ENCODE data around the gene BOD1L1.

The BOD1L1 gene

DNA sequence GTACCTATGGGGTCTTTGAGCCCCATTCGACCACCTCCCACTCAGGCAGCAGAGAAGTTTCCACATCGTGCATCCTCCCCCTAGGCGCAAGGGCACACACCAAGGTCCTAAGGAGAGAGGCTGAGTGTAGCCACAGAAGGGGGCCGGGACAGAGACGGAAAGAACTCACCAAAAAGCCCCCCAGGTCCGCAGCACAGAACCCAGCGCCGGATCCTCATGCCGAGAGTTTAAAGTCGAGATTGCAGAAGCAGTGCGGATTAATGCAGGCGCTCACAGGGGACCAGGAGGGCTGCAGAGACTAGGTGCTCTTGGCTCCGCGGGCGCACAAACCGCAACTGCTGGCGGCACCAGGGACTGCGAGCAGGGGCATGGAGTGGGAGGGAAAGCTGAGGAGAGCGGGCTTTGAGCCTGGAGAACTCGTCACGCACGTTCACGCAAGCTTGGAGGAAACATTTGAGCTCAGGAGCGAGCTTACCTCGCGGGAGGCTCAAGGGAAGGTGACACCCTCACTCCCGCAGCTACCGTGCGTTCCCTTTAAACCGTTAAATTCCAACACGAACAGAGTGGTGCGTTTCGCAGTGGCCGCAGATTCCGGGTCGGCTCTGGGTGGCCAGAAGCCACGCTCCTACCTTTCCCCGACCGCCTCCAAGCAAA lies 91.7 kb downstream of the BOD1L1 start:
- Histone ChIP-seq H3K36me3 (replicated peaks) (no peaks in the 10 kb centered on the region), H3K4me3 (ENCODE audit: low read depth, low read length) (no peak overlapping the region), H3K27me3 (replicated peaks) (peaks cover 97% of the 10 kb centered on the region), H3K27ac (no peak overlapping the region)
- TF ChIP-seq, protein P1, sequence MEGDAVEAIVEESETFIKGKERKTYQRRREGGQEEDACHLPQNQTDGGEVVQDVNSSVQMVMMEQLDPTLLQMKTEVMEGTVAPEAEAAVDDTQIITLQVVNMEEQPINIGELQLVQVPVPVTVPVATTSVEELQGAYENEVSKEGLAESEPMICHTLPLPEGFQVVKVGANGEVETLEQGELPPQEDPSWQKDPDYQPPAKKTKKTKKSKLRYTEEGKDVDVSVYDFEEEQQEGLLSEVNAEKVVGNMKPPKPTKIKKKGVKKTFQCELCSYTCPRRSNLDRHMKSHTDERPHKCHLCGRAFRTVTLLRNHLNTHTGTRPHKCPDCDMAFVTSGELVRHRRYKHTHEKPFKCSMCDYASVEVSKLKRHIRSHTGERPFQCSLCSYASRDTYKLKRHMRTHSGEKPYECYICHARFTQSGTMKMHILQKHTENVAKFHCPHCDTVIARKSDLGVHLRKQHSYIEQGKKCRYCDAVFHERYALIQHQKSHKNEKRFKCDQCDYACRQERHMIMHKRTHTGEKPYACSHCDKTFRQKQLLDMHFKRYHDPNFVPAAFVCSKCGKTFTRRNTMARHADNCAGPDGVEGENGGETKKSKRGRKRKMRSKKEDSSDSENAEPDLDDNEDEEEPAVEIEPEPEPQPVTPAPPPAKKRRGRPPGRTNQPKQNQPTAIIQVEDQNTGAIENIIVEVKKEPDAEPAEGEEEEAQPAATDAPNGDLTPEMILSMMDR (IDR thresholded peaks at IDR 0.05; ENCODE audit: low read depth, low read length, missing control alignments): no peak
- in situ Hi-C loops (cut with HindIII; ENCODE audit: low pct_ligation_motif_present, low sequenced_read_pairs): no loop called here
- no peak for DNase-seq

DNA sequence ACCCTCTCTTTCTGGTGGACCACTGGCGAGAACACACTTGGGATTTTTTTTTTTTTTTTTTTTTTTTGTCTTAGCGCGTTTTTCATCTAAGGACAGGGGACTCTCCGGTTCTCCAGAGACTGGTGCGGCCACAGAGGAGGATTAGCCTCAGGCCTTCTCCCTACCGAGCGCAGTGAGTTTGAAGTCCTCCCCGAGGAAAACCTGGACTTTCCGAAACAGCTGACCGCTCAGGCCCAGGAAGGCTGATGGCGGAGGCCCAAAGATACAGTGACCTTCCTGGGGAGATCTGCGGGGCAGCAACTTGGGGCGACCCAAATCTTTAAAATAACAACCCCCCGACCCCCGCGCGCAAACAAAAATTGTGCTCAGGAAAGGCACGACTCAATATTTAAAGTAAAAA lies 92.4 kb downstream of the BOD1L1 start:
- in situ Hi-C loops (cut with HindIII; ENCODE audit: low pct_ligation_motif_present, low sequenced_read_pairs): no loop called here
- TF ChIP-seq, protein P1 (IDR thresholded peaks at IDR 0.05; ENCODE audit: low read depth, low read length, missing control alignments): no peak
- no peak overlapping the region for H3K27ac ChIP-seq
- H3K4me3 ChIP-seq (ENCODE audit: low read depth, low read length): no peak overlapping the region
- DNase-seq: no peak
- H3K36me3 ChIP-seq (replicated peaks): no peaks in the 10 kb centered on the region
- H3K27me3 ChIP-seq (replicated peaks): peaks cover 97% of the 10 kb centered on the region

DNA sequence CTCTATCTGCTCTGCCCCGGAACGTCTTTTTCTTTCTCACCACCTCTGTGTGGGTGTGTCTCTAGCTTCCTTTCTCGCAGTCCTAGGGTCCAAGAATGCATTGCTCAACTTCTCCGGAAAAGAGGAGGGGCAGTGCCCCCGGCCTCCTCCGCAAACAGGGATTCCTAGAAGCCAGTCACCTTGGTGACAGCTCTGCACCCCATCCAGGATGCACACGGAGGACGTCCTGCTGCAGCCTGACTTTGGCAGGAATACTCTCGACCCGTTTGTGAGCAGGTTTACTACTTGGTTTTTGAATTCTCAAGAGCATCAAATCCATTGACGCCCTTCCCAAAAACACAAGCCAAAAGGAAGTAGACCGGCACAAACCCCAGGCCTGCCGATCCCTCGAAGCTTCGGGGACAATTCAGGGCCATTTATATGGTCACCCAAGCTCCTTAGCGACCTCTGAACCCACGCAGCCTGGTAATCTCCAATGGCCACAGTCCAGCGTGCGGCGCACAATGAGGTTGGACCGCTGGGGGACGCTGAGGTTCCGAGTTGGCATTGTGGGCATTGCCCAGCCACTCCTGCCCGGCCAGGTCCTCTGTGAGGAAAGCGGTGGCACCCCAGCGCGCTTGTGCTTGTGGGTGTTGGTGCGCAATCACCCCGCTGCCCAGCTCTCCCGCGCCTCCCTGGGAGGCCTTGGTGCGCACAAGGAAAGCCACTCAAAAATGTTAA lies 93.0 kb downstream of the BOD1L1 start:
- TF ChIP-seq, protein P1 (IDR thresholded peaks at IDR 0.05; ENCODE audit: low read depth, low read length, missing control alignments): no peak
- Histone ChIP-seq H3K36me3 (replicated peaks) (no peaks in the 10 kb centered on the region), H3K27ac (no peak overlapping the region), H3K27me3 (replicated peaks) (peaks cover 97% of the 10 kb centered on the region), H3K4me3 (ENCODE audit: low read depth, low read length) (no peak overlapping the region)
- DNase-seq: no peak
- in situ Hi-C loops (cut with HindIII; ENCODE audit: low pct_ligation_motif_present, low sequenced_read_pairs): no loop called here

DNA sequence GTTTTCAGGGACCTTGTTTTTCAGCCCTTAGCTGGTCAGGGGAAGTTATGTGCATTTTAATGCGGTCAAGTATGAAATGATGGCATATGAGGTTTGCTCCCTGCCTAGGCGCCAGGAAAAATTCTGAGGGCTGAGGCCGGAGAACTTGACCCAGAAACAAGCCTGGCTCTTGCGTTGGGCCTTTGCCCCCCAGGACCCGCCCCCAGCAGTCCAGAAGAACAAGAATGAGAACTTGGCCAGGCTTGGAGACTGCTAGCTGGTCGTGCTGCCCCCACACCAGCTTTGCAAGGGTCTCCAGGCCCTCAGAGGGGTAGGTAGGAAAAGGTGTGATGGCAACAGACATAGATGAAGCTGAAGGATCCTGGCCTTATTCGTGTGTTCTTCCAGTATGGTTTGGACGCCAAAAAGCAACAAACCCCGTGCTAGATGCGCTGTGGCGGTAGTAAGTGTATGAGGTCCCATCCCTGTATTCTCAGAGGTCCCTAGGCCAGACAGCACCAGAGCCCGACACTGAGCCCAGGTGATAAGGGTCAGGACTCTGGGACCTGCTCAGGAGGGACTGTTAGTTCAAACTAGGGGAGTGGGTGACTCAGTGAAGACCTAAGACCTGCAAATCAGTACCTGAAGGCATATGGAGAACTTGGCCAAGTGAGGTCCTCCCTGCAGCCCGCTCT lies 93.7 kb downstream of the BOD1L1 start:
- peaks cover 97% of the 10 kb centered on the region for H3K27me3 ChIP-seq (replicated peaks)
- TF ChIP-seq, protein P1 (IDR thresholded peaks at IDR 0.05; ENCODE audit: low read depth, low read length, missing control alignments): no peak
- H3K4me3 ChIP-seq (ENCODE audit: low read depth, low read length): no peak overlapping the region

DNA sequence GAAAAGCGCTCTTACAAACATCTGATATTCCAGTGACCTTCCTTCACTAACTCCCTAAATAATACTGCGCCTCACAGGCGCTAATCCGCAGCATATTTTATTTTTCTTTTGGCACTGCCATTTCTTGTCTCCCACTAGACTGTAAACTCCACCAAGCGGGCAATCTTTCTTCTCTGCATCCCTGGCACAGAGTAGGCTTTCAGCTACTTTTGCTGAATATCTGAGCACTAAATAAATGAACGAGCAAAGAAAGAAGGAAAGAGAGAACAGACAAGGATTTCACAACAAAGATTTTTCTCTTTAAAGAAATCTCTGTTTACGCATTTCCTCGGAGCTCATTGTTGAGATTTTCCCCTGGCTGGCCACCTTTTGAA lies 95.9 kb downstream of the BOD1L1 start:
- TF ChIP-seq, protein P1 (IDR thresholded peaks at IDR 0.05; ENCODE audit: low read depth, low read length, missing control alignments): no peak
- in situ Hi-C loops (cut with HindIII; ENCODE audit: low pct_ligation_motif_present, low sequenced_read_pairs): no loop called here
- Histone ChIP-seq H3K27me3 (replicated peaks) (peaks cover 95% of the 10 kb centered on the region), H3K27ac (no peak overlapping the region), H3K4me3 (ENCODE audit: low read depth, low read length) (no peak overlapping the region), H3K36me3 (replicated peaks) (no peaks in the 10 kb centered on the region)
- no peak for DNase-seq

More for the DNA sequence above, 93.7 kb downstream of the BOD1L1 start:
- no peak for DNase-seq
- Histone ChIP-seq H3K36me3 (replicated peaks) (no peaks in the 10 kb centered on the region), H3K27ac (no peak overlapping the region)
- in situ Hi-C loops (cut with HindIII; ENCODE audit: low pct_ligation_motif_present, low sequenced_read_pairs): no loop called here
